Gastrocnemius medialis (tissue), 4 donors: Measurements from ENCODE around the gene MAP2K7. TPM values are rescaled to one million over a fixed set of nuclear protein-coding genes. Genes with fewer than 3 reads are reported as not detected.

ENCODE experiments used
- ATAC-seq, 2 donors: fragments of 150-250 bp; one replicate each; pipeline ENCODE4 v1.9.1; 2016
- DNase-seq, 2 donors: peaks; one replicate each; pipeline ENCODE4 v3.0.0-alpha.2; 2019
- H3K27ac ChIP-seq, 4 donors: fragments of 200-600 bp; sonication (generic); 1 replicate in 1 of 4; 2 replicates in 3 of 4; pipeline ENCODE4 v1.5.1; 2016 to 2018; ENCODE audit warnings: mild to moderate bottlenecking in 2 of 4, moderate library complexity in 1 of 4
- H3K27me3 ChIP-seq, 3 donors: fragments of 200-600 bp; sonication (generic) in 2 of 3; 1 replicate in 1 of 3; 2 replicates in 2 of 3; pipeline versions ENCODE4 v1.5.1 to v1.6.0; 2016 to 2019; ENCODE audit warnings: mild to moderate bottlenecking in 1 of 3, moderate library complexity in 1 of 3
- H3K36me3 ChIP-seq, 2 donors: fragments of 200-600 bp; sonication (generic) in 1 of 2; one replicate each; pipeline ENCODE4 v1.5.1; 2017 to 2018
- H3K4me1 ChIP-seq, 2 donors: fragments of 200-600 bp; sonication (generic) in 1 of 2; one replicate each; pipeline ENCODE4 v1.5.1; 2016 to 2017; ENCODE audit warnings: mild to moderate bottlenecking in 2 of 2
- H3K4me3 ChIP-seq, 4 donors: fragments of 200-600 bp; sonication (generic) in 3 of 4; 1 replicate in 1 of 4; 2 replicates in 3 of 4; pipeline ENCODE4 v1.5.1; 2016 to 2019; ENCODE audit warnings: mild to moderate bottlenecking in 2 of 4
- H3K9me3 ChIP-seq, 3 donors: fragments of 200-600 bp; sonication (generic) in 2 of 3; 1 replicate in 1 of 3; 2 replicates in 2 of 3; pipeline ENCODE4 v1.5.1; 2016 to 2019
- POLR2A ChIP-seq, 2 donors: fragments of 450-650 bp; IDR thresholded peaks; one replicate each; pipeline ENCODE4 v1.6.1; 2017; ENCODE audit warnings: antibody characterized with exemption in 2 of 2, mild to moderate bottlenecking in 2 of 2, moderate library complexity in 2 of 2
- in situ Hi-C, 4 donors: fragments of 200-750 bp; cut with MboI; loops; one replicate each; pipeline versions ENCODE4 v1.15.0 to v1.8.0; 2017; ENCODE audit warnings: low sequenced_read_pairs in 4 of 4
- intact Hi-C: fragments of 100-400 bp; cut with DNase I; formaldehyde crosslinking; loops from one replicate; pipeline ENCODE4 v1.15.1; 2023; ENCODE audit warnings: low total_unique reads
- total RNA-seq, 4 donors: library from RNA; depleted of rRNA; stranded (reverse); fragments of >200 nt; gene quantifications; one replicate each; pipeline versions ENCODE4 v1.1.0 to v1.2.3, GENCODE V29; 2016
- TF ChIP-seq, protein P1 (sequence below), 5 experiments: fragments of 450-650 bp in 3 of 5; fragments of 200-600 bp in 2 of 5; sonication (generic) in 2 of 5; IDR thresholded peaks in 4 of 5; conservative IDR thresholded peaks in 1 of 5; 1 replicate in 4 of 5; 2 replicates in 1 of 5; pipeline ENCODE4 v1.5.1; 2016 to 2019; ENCODE audit warnings: antibody characterized with exemption in 5 of 5, mild to moderate bottlenecking in 3 of 5, moderate library complexity in 3 of 5

The MAP2K7 gene
- total RNA-seq, 4 donors from 2014 or later: 17.7 to 41.7 (median 32.9) TPM

DNA sequence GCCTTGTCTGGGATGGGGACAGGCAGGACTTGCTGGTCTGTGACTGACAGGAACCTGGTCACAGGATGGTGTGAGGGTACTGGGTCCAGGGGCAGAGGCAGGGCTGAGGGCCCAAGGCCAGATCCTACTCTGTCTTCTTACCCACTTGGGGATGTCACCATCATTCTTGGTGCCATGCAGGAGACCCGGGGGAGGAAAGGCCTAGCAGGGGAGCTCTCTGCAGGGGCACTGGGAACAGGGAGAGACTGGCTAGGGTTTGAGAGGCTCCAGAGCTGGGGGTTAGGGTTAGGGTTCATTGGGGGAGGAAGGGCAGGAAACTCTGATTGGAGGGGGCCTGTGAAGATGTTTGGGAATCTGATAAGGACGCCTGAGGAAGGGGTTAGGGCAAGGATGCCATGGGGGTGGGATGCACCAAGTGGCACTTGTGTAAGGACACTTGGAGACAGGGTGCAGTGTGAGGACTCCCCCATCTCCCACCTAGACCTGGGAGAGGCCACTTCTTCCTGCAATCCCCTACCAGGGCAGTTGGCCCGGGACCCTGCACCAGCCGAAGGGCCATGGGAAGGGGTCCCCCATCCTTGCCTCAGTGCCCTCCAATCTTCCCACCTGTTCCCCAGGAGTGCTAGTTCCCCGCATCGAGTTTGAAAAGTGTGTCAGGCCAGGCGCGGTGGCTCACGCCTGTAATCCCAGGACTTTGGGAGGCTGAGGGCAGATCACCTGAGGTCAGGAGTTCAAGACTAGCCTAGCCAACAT is 36.4 kb upstream of the MAP2K7 start:
- DNase-seq (no peak), ATAC-seq (no peak)
- Histone ChIP-seq H3K4me1 (peaks cover 7 to 8% of the 10 kb centered on the region in 2 donors), H3K4me3 (no peak overlapping the region), H3K27ac (no peak overlapping the region), H3K9me3 (no peaks in the 10 kb centered on the region), H3K27me3 (peaks cover 25 to 54% (median 53%) of the 10 kb centered on the region in 3 donors), H3K36me3 (no peaks in the 10 kb centered on the region)
- intact Hi-C loops: no loop called here
- in situ Hi-C loops: no loop called here
- TF ChIP-seq POLR2A (IDR thresholded peaks at IDR 0.05): no peak
- TF ChIP-seq, protein P1, sequence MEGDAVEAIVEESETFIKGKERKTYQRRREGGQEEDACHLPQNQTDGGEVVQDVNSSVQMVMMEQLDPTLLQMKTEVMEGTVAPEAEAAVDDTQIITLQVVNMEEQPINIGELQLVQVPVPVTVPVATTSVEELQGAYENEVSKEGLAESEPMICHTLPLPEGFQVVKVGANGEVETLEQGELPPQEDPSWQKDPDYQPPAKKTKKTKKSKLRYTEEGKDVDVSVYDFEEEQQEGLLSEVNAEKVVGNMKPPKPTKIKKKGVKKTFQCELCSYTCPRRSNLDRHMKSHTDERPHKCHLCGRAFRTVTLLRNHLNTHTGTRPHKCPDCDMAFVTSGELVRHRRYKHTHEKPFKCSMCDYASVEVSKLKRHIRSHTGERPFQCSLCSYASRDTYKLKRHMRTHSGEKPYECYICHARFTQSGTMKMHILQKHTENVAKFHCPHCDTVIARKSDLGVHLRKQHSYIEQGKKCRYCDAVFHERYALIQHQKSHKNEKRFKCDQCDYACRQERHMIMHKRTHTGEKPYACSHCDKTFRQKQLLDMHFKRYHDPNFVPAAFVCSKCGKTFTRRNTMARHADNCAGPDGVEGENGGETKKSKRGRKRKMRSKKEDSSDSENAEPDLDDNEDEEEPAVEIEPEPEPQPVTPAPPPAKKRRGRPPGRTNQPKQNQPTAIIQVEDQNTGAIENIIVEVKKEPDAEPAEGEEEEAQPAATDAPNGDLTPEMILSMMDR (IDR thresholded peaks at IDR 0.05 in 4 of 5, conservative IDR thresholded peaks at IDR 0.05 in 1 of 5): no peak

GRCh38 chr19:7868326-7868670 is 35.4 kb upstream of the MAP2K7 start:
- ATAC-seq (no peak), DNase-seq (no peak)
- TF ChIP-seq, protein P1 (IDR thresholded peaks at IDR 0.05 in 4 of 5, conservative IDR thresholded peaks at IDR 0.05 in 1 of 5): no peak
- no peak for TF ChIP-seq POLR2A (IDR thresholded peaks at IDR 0.05)
- peak overlapping the region in 3 of 4 donors; percentile 43 to 66 (median 46) for H3K4me3 ChIP-seq
- H3K36me3 ChIP-seq: no peaks in the 10 kb centered on the region
- intact Hi-C loops: no loop called here
- no peaks in the 10 kb centered on the region for H3K9me3 ChIP-seq
- H3K27ac ChIP-seq: no peak overlapping the region
- H3K4me1 ChIP-seq: peaks cover 7 to 8% of the 10 kb centered on the region in 2 donors
- in situ Hi-C loops: no loop called here
- peaks cover 33 to 62% (median 59%) of the 10 kb centered on the region in 3 donors for H3K27me3 ChIP-seq

DNA sequence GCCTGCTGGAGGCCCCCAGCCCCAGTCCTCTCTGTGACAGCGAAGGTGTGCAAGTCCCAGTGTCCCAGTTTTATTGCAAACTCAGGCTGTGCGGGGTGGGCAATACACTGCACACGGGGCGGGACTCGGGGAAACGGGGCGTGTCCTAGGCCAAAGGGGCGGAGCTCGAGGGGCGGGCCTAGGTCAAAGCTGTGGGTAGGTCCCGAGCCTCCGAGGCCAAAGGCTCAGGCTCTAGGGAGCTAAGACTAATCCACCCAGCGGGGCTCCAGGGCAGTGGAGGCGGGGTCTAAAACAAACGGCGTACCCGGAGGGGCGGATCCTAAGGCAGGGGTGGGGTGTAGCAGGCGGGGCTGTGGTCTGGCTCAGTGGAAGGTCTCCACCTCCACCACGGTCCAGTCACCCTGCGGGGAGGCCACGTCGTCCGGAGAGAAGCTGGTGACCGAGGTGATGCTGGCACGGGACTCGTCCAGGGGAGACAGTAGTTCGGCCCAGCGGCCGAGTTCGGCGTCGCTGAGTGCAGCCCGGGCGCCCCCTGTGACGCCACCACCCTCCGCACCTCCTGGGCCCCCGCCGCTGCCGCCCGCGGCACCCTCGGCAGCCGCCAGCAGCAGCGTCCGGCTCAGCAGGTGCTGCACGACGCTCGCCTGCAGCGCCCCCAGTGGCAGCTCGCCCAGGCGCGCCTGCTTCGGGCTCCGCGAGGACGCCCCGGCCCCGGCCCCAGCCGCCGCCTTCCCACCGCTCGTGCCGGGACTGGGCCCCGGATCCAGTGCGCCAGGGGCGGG is 34.8 kb upstream of the MAP2K7 start:
- Histone ChIP-seq H3K9me3 (no peaks in the 10 kb centered on the region), H3K4me3 (peak overlapping the region; percentile 45 to 66 (median 50)), H3K27me3 (peaks cover 39 to 68% (median 61%) of the 10 kb centered on the region in 3 donors), H3K27ac (no peak overlapping the region), H3K4me1 (peaks cover 7 to 8% of the 10 kb centered on the region in 2 donors), H3K36me3 (no peaks in the 10 kb centered on the region)
- in situ Hi-C loops (no loop called here), intact Hi-C loops (loop anchor here (1.0 kb wide), 1 partner anchor 40 kb away; no protein-coding TSS in a partner anchor)
- peak in 1 of 2 donors; percentile 35 for DNase-seq
- no peak for TF ChIP-seq POLR2A (IDR thresholded peaks at IDR 0.05)
- TF ChIP-seq, protein P1 (IDR thresholded peaks at IDR 0.05 in 4 of 5, conservative IDR thresholded peaks at IDR 0.05 in 1 of 5): peak in 4 of 5 experiments; percentile 45 to 88 (median 78)
- peak; percentile 59 to 75 for ATAC-seq

- Histone ChIP-seq H3K36me3 (no peaks in the 10 kb centered on the region), H3K4me1 (peaks cover 7 to 8% of the 10 kb centered on the region in 2 donors), H3K27ac (no peak overlapping the region), H3K27me3 (peaks cover 43 to 67% (median 62%) of the 10 kb centered on the region in 3 donors), H3K4me3 (peak overlapping the region; percentile 45 to 66 (median 50)), H3K9me3 (no peaks in the 10 kb centered on the region)
- intact Hi-C loops (loop anchor here (1.0 kb wide), 1 partner anchor 40 kb away; no protein-coding TSS in a partner anchor), in situ Hi-C loops (no loop called here)
- TF ChIP-seq POLR2A (IDR thresholded peaks at IDR 0.05): no peak
- TF ChIP-seq, protein P1 (IDR thresholded peaks at IDR 0.05 in 4 of 5, conservative IDR thresholded peaks at IDR 0.05 in 1 of 5): peak in 1 of 5 experiments; percentile 22
- DNase-seq (peak; percentile 34 to 37), ATAC-seq (peak; percentile 55 to 72)
These were observed 34.2 kb upstream of the MAP2K7 start for GRCh38 chr19:7869453-7869909.
